GM23338 (cell line): ENCODE data around the gene SLC2A8. TPM values are rescaled to one million over a fixed set of nuclear protein-coding genes. Genes with fewer than 3 reads are reported as not detected.
A peak's percentile ranks its signal among the peaks of the same experiment; 100 is the strongest.

ENCODE experiments used
- ATAC-seq: fragments of 200-7000 bp; cut with Tn5 transposase; 3 replicates; pipeline ENCODE4 v1.9.1; 2020
- DNase-seq: peaks from one replicate; pipeline ENCODE4 v3.0.0-alpha.2; 2015; ENCODE audit warnings: low spot score
- H2AFZ ChIP-seq: fragments of 200-600 bp; sonication (generic); 2 replicates; pipeline ENCODE4 v1.8.0; 2016; ENCODE audit warnings: antibody characterized with exemption, mild to moderate bottlenecking, moderate library complexity
- H3F3A ChIP-seq: fragments of 200-600 bp; sonication (generic); replicated peaks from 2 replicates; pipeline ENCODE4 v1.8.0; 2017; ENCODE audit warnings: antibody characterized with exemption, mixed run types, low read depth
- H3K27ac ChIP-seq: fragments of 200-600 bp; sonication (generic); 2 replicates; pipeline ENCODE4 v1.6.1; 2016; ENCODE audit warnings: low read depth
- H3K27me3 ChIP-seq: fragments of 200-600 bp; sonication (generic); 2 replicates; pipeline ENCODE4 v1.8.0; 2016; ENCODE audit warnings: mild to moderate bottlenecking, mixed run types, moderate library complexity; ENCODE audit not compliant: insufficient read depth
- H3K36me3 ChIP-seq: fragments of 200-600 bp; sonication (generic); 2 replicates; pipeline ENCODE4 v1.8.0; 2016; ENCODE audit warnings: mild to moderate bottlenecking; ENCODE audit not compliant: insufficient read depth
- H3K4me1 ChIP-seq: fragments of 200-600 bp; sonication (generic); 2 replicates; pipeline ENCODE4 v1.8.0; 2016; ENCODE audit warnings: mild to moderate bottlenecking, moderate library complexity; ENCODE audit not compliant: insufficient read depth
- H3K4me2 ChIP-seq: fragments of 200-600 bp; sonication (generic); 2 replicates; pipeline ENCODE4 v1.7.1; 2017; ENCODE audit warnings: mixed run types
- H3K4me3 ChIP-seq: fragments of 200-600 bp; sonication (generic); 2 replicates; pipeline ENCODE4 v1.6.1; 2016; ENCODE audit warnings: mixed run types
- H3K79me2 ChIP-seq: fragments of 200-600 bp; sonication (generic); replicated peaks from 2 replicates; pipeline ENCODE4 v1.8.0; 2017; ENCODE audit warnings: mild to moderate bottlenecking; ENCODE audit not compliant: insufficient read depth
- H3K9me2 ChIP-seq: fragments of 200-600 bp; sonication (generic); 2 replicates; pipeline ENCODE4 v1.8.0; 2017; ENCODE audit not compliant: insufficient read depth
- H4K20me1 ChIP-seq: fragments of 200-600 bp; sonication (generic); replicated peaks from 2 replicates; pipeline ENCODE4 v1.8.0; 2017; ENCODE audit warnings: mild to moderate bottlenecking; ENCODE audit not compliant: insufficient read depth
- H3K27ac Mint-ChIP-seq: 2 replicates; pipeline ENCODE4 v1.8.0; 2020; ENCODE audit warnings: inconsistent platforms, mild to moderate bottlenecking, moderate library complexity, mixed read lengths
- H3K27me3 Mint-ChIP-seq: 3 replicates; pipeline ENCODE4 v1.8.0; 2022; ENCODE audit warnings: low read depth, mild to moderate bottlenecking, moderate library complexity, mixed read lengths, inconsistent platforms; ENCODE audit not compliant: insufficient read depth, poor library complexity
- H3K36me3 Mint-ChIP-seq: 3 replicates; pipeline ENCODE4 v1.8.0; 2021; ENCODE audit warnings: low read depth, mild to moderate bottlenecking, inconsistent platforms, moderate library complexity, mixed read lengths
- H3K4me1 Mint-ChIP-seq: 3 replicates; pipeline ENCODE4 v1.8.0; 2020; ENCODE audit warnings: mild to moderate bottlenecking, inconsistent platforms, mixed read lengths
- H3K4me3 Mint-ChIP-seq: 3 replicates; pipeline ENCODE4 v1.8.0; 2021; ENCODE audit warnings: moderate library complexity, mild to moderate bottlenecking, inconsistent platforms, mixed read lengths
- H3K9me3 Mint-ChIP-seq: 3 replicates; pipeline ENCODE4 v1.8.0; 2020; ENCODE audit warnings: moderate library complexity, mild to moderate bottlenecking, inconsistent platforms, mixed read lengths
- CREB1 ChIP-seq: fragments of 250-450 bp; sonication (Bioruptor Pico); IDR thresholded peaks from 2 replicates; pipeline ENCODE4 v1.5.0; 2020; ENCODE audit warnings: low read depth, mild to moderate bottlenecking, moderate library complexity
- CTCF ChIP-seq, 2 experiments: fragments of 200-600 bp in 1 of 2; sonication (generic) in 1 of 2; conservative IDR thresholded peaks; 2 replicates each; pipeline versions ENCODE4 v1.5.1 to v1.6.1; 2016 to 2017; ENCODE audit warnings: antibody characterized with exemption in 2 of 2, low read depth in 2 of 2, mild to moderate bottlenecking in 2 of 2, moderate library complexity in 1 of 2
- ETS1 ChIP-seq: IDR thresholded peaks from 2 replicates; pipeline ENCODE4 v1.6.1; 2016; ENCODE audit warnings: antibody characterized with exemption
- EZH2 ChIP-seq: fragments of 200-600 bp; sonication (generic); IDR thresholded peaks from one replicate; pipeline ENCODE4 v1.8.0; 2017; ENCODE audit warnings: antibody characterized with exemption, mild to moderate bottlenecking, low read depth; ENCODE audit not compliant: unreplicated experiment
- EZH2phosphoT487 ChIP-seq: fragments of 200-600 bp; sonication (generic); IDR thresholded peaks from one replicate; pipeline ENCODE4 v1.8.1; 2018; ENCODE audit warnings: antibody characterized with exemption; ENCODE audit not compliant: unreplicated experiment
- JUNB ChIP-seq: IDR thresholded peaks from one replicate; pipeline ENCODE4 v1.6.1; 2016; ENCODE audit warnings: antibody characterized with exemption; ENCODE audit not compliant: unreplicated experiment
- NANOG ChIP-seq: IDR thresholded peaks from 2 replicates; pipeline ENCODE4 v1.6.1; 2016; ENCODE audit warnings: antibody characterized with exemption, borderline replicate concordance
- POLR2AphosphoS5 ChIP-seq: IDR thresholded peaks from 2 replicates; pipeline ENCODE4 v1.6.1; 2016; ENCODE audit warnings: antibody characterized with exemption, low read depth
- REST ChIP-seq: IDR thresholded peaks from one replicate; pipeline ENCODE4 v1.6.1; 2018; ENCODE audit warnings: antibody characterized with exemption; ENCODE audit not compliant: unreplicated experiment
- STAT1 ChIP-seq: IDR thresholded peaks from one replicate; pipeline ENCODE4 v1.6.1; 2016; ENCODE audit warnings: antibody characterized with exemption; ENCODE audit not compliant: unreplicated experiment
- ZNF114 ChIP-seq: fragments of 250-450 bp; sonication (Bioruptor Pico); IDR thresholded peaks from 2 replicates; pipeline ENCODE4 v1.5.0; 2020; ENCODE audit warnings: mild to moderate bottlenecking, moderate library complexity
- ZNF331 ChIP-seq: fragments of 250-450 bp; sonication (Bioruptor Pico); IDR thresholded peaks from 2 replicates; pipeline ENCODE4 v1.5.0; 2020; ENCODE audit warnings: low read depth, mild to moderate bottlenecking, moderate library complexity
- long read RNA-seq: library from polyadenylated mRNA; unstranded; transcript quantifications from one replicate; pipeline ENCODE4 v2.0.0, GENCODE V29; 2020; ENCODE audit not compliant: unreplicated experiment
- polyA plus RNA-seq: library from polyadenylated mRNA; unstranded; fragments of >200 nt; fragmentation: Nextera tagmentation; extraction: Ambion mirVana; gene quantifications from 2 replicates; pipeline ENCODE4 v1.2.1, GENCODE V29; 2016
- total RNA-seq: library from RNA; depleted of rRNA; stranded (reverse); fragments of >200 nt; shearing (Covaris generic); gene quantifications from 2 replicates; pipeline ENCODE4 v1.2.3, GENCODE V29; 2014; rRNA removed

Gene SLC2A8
- total RNA-seq (28.9 and 34.1 TPM in 2 replicates), polyA plus RNA-seq (16.3 and 18.9 TPM in 2 replicates)
- long read RNA-seq, transcript SLC2A8-203 (10 exons, 2,172 nt) = major isoform, 20 of 39 reads
- long read RNA-seq, partial matches to known transcripts = 4 of 39 reads
- long read RNA-seq, other reads (novel, unspliced or antisense) = 12 of 39 reads

- Mint-ChIP-seq H3K4me3 (peak within 1 kb of the TSS; percentile 85), H3K27me3 (peaks cover 6% of the 10 kb centered on the region), H3K4me1 (peaks cover 15% of the 10 kb centered on the region), H3K9me3 (no peaks in the 10 kb centered on the region), H3K27ac (peak within 1 kb of the TSS; percentile 94), H3K36me3 (peaks cover 6% of the 10 kb centered on the region; the same call in 2 of the 3 replicates)
- peaks cover 5% of the 10 kb centered on the region; the same call in 1 of the 2 replicates for H4K20me1 ChIP-seq
- H3K27me3 ChIP-seq = 0 out of 2 replicates have a peak, but pooled peaks cover 13% of the 10 kb centered on the region
- H2AFZ ChIP-seq = peak within 1 kb of the TSS; percentile 70
- H3K36me3 ChIP-seq = no peaks in the 10 kb centered on the region; the same call in 1 of the 2 replicates
- H3K79me2 ChIP-seq = peaks cover 17% of the 10 kb centered on the region
- H3K9me2 ChIP-seq = no peaks in the 10 kb centered on the region
- no peaks in the 10 kb centered on the region; the same call in 1 of the 2 replicates for H3F3A ChIP-seq
- H3K4me3 ChIP-seq = peak within 1 kb of the TSS; percentile 79
- H3K4me2 ChIP-seq = peak within 1 kb of the TSS; percentile 89
- no peak within 1 kb of the TSS for H3K27ac ChIP-seq
- peaks cover 9% of the 10 kb centered on the region for H3K4me1 ChIP-seq
- DNase-seq = peak; percentile 100
- peak; percentile 90 for ATAC-seq
- TF ChIP-seq JUNB (no peak), REST (no peak), CREB1 (CRISPR knock-in tag) (peak; percentile 48; the same call in 1 of the 2 replicates), ETS1 (no peak), STAT1 (no peak), EZH2 (no peak), EZH2phosphoT487 (no peak), ZNF331 (CRISPR knock-in tag) (no peak), POLR2AphosphoS5 (peak; percentile 81), ZNF114 (CRISPR knock-in tag) (no peak), CTCF (conservative IDR thresholded peaks at IDR 0.05; ENCODE audit: low read depth in 2 of 2) (peak in 1 of 2 experiments; percentile 10; a peak in 1 of 4 replicates), NANOG (peak; percentile 56; the same call in 1 of the 2 replicates)
Observed at GRCh38 chr9:127396808-127397645, at the start of gene SLC2A8. SLC2A8 (plus strand) TSS chr9:127397169; CDS start chr9:127397231, 62 bp downstream.
